Naive thymus-derived CD4-positive, alpha-beta T cell (primary cell): ENCODE data around the gene CLECL1. TPM values are rescaled to one million over a fixed set of nuclear protein-coding genes. Genes with fewer than 3 reads are reported as not detected.

Source experiments
- ATAC-seq: fragments of 150-1000 bp; cut with Tn5 transposase; 2 replicates; pipeline ENCODE4 v1.10.0; 2021; ENCODE audit warnings: mild to moderate bottlenecking, moderate library complexity
- CTCF ChIA-PET: fragments of 350-600 bp; sonication (Branson Sonifier 250); formaldehyde crosslinking; loops from one replicate; lab custom pipeline; 2021; ENCODE audit warnings: antibody characterized with exemption; lab: Charles Lee
- POLR2A ChIA-PET: fragments of 350-600 bp; sonication (Branson Sonifier 250); formaldehyde crosslinking; loops from one replicate; lab custom pipeline; 2021; ENCODE audit warnings: antibody characterized with exemption, inconsistent platforms; lab: Charles Lee
- DNase-seq, 9 donors: peaks; one replicate each; pipeline versions ENCODE4 v3.0.0 to v3.0.0-alpha.2; 2020 to 2022; ENCODE audit warnings: mixed read lengths in 1 of 9
- H3K27ac ChIP-seq: one replicate; pipeline ENCODE4 v1.7.0; 2013; ENCODE audit warnings: mild to moderate bottlenecking, low read depth, low read length, moderate library complexity
- H3K27me3 ChIP-seq, 2 donors: one replicate each; pipeline ENCODE4 v1.7.0; 2013; ENCODE audit warnings: low read length in 2 of 2, mild to moderate bottlenecking in 2 of 2, moderate library complexity in 2 of 2; ENCODE audit not compliant: control insufficient read depth in 2 of 2, insufficient read depth in 2 of 2
- H3K36me3 ChIP-seq, 3 experiments: 1 replicate in 2 of 3; 2 replicates in 1 of 3; pipeline ENCODE4 v1.7.0; 2013; ENCODE audit warnings: low read length in 3 of 3, mild to moderate bottlenecking in 3 of 3, moderate library complexity in 1 of 3; ENCODE audit not compliant: insufficient read depth in 3 of 3, control insufficient read depth in 2 of 3
- H3K4me1 ChIP-seq, 2 donors: one replicate each; pipeline ENCODE4 v1.7.0; 2013; ENCODE audit warnings: low read length in 2 of 2, mild to moderate bottlenecking in 2 of 2, moderate library complexity in 1 of 2; ENCODE audit not compliant: control insufficient read depth in 2 of 2, insufficient read depth in 2 of 2
- H3K4me3 ChIP-seq: 2 replicates; pipeline ENCODE4 v1.7.0; 2013; ENCODE audit warnings: mild to moderate bottlenecking, low read length
- H3K9me3 ChIP-seq, 3 experiments: 1 replicate in 2 of 3; 2 replicates in 1 of 3; pipeline ENCODE4 v1.7.0; 2013; ENCODE audit warnings: low read length in 3 of 3; ENCODE audit not compliant: control insufficient read depth in 2 of 3
- H3K27ac Mint-ChIP-seq, 9 donors: one replicate each; pipeline ENCODE4 v1.8.0; 2020 to 2022; ENCODE audit warnings: mixed read lengths in 9 of 9, mild to moderate bottlenecking in 8 of 9, moderate library complexity in 5 of 9, inconsistent platforms in 2 of 9
- H3K27me3 Mint-ChIP-seq, 5 donors: one replicate each; pipeline ENCODE4 v1.8.0; 2021 to 2022; ENCODE audit warnings: mixed read lengths in 5 of 5, mild to moderate bottlenecking in 1 of 5
- H3K36me3 Mint-ChIP-seq, 5 donors: one replicate each; pipeline ENCODE4 v1.8.0; 2020 to 2022; ENCODE audit warnings: mixed read lengths in 5 of 5, mild to moderate bottlenecking in 3 of 5, inconsistent platforms in 1 of 5
- H3K4me1 Mint-ChIP-seq, 7 donors: one replicate each; pipeline ENCODE4 v1.8.0; 2020 to 2022; ENCODE audit warnings: mixed read lengths in 7 of 7, mild to moderate bottlenecking in 3 of 7, inconsistent platforms in 1 of 7
- H3K4me3 Mint-ChIP-seq, 10 donors: one replicate each; pipeline ENCODE4 v1.8.0; 2020 to 2022; ENCODE audit warnings: mild to moderate bottlenecking in 10 of 10, mixed read lengths in 10 of 10, moderate library complexity in 6 of 10, inconsistent platforms in 2 of 10
- H3K9me3 Mint-ChIP-seq, 11 donors: one replicate each; pipeline ENCODE4 v1.8.0; 2020 to 2022; ENCODE audit warnings: mixed read lengths in 11 of 11, mild to moderate bottlenecking in 4 of 11, inconsistent platforms in 1 of 11, moderate library complexity in 1 of 11
- intact Hi-C, 2 donors: fragments of 100-400 bp; cut with micrococcal nuclease; formaldehyde crosslinking; loops; one replicate each; pipeline ENCODE4 v1.15.1; 2023
- polyA plus RNA-seq, 2 donors: library from polyadenylated mRNA; unstranded; fragments of 300-500 nt; fragmentation: Illumina TruSeq; gene quantifications; one replicate each; pipeline ENCODE4 v1.2.3, GENCODE V29; 2021
- total RNA-seq, 6 experiments: library from RNA in 5 of 6; stranded (reverse) in 5 of 6; gene quantifications; 1 replicate in 5 of 6; 2 replicates in 1 of 6; pipeline ENCODE4 v1.2.3 and lab custom pipeline; 2021 to 2026

CLECL1 gene
- total and polyA plus RNA-seq, 7 experiments from 2014 or later = 0.38 to 6.1 (median 0.43) TPM; not detected in 2

DNA sequence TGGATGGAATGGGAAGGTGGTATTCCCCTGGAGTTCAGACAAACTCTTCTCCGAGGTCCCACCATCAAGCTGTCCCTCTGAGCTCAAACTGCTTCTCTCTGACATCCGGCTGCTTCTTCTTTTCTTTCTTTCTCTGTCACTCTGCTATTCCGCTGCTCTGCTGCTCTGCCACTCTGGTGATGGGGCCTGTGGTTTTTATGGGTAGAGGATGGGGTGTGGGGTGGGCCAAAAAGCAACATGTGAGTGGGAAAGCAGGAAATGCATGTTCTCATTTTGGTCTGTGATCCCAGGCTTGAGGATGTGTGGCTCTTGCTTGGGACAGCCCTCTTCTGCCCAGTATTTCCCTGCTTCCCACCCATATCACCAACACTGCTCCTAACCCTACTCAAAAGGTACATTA is 30.6 kb downstream of the CLECL1 start:
- ChIA-PET CTCF (interaction anchor here (0.6 to 2.9 kb wide), 6 partner anchors 15 to 96 kb away, joined by 3 to 15 read pairs (median 4); no protein-coding TSS in a partner anchor), POLR2A (interaction anchor here (0.7 to 6.6 kb wide), 18 partner anchors 9 to 166 kb away, joined by 3 to 104 read pairs (median 6); partner anchors contain the start of gene CLEC2D)
- Histone ChIP-seq H3K4me1 (peaks cover 36 to 42% of the 10 kb centered on the region in 2 donors), H3K27me3 (no peaks in the 10 kb centered on the region), H3K36me3 (no peaks in the 10 kb centered on the region), H3K4me3 (peak overlapping the region; percentile 27), H3K9me3 (peaks cover 0 to 22% (median 8%) of the 10 kb centered on the region in 3 experiments), H3K27ac (peak overlapping the region; percentile 61)
- peak in 8 of 9 donors; percentile 44 to 78 (median 70) for DNase-seq
- ATAC-seq = peak; percentile 79
- Mint-ChIP-seq H3K27ac (peak overlapping the region; percentile 83 to 97 (median 94)), H3K27me3 (no peaks in the 10 kb centered on the region), H3K4me3 (peak overlapping the region; percentile 65 to 85 (median 80)), H3K4me1 (peaks cover 45 to 89% (median 85%) of the 10 kb centered on the region in 7 donors), H3K36me3 (peaks cover 13 to 58% (median 29%) of the 10 kb centered on the region in 5 donors), H3K9me3 (peaks cover 3 to 64% (median 26%) of the 10 kb centered on the region in 11 donors)
- intact Hi-C loops = loop anchor here (1.0 to 10.0 kb wide), 5 partner anchors 9 to 237 kb away; no protein-coding TSS in a partner anchor

- ChIA-PET POLR2A (interaction anchor here (0.7 to 6.6 kb wide), 18 partner anchors 10 to 167 kb away, joined by 3 to 104 read pairs (median 6); partner anchors contain the start of gene CLEC2D), CTCF (interaction anchor here (0.6 to 2.9 kb wide), 7 partner anchors 16 to 96 kb away, joined by 3 to 15 read pairs (median 3); no protein-coding TSS in a partner anchor)
- no peaks in the 10 kb centered on the region for H3K27me3 ChIP-seq
- H3K27me3 Mint-ChIP-seq = no peaks in the 10 kb centered on the region
- H3K27ac ChIP-seq = peak overlapping the region; percentile 61
- peak overlapping the region; percentile 27 for H3K4me3 ChIP-seq
- peaks cover 40 to 84% (median 80%) of the 10 kb centered on the region in 7 donors for H3K4me1 Mint-ChIP-seq
- DNase-seq = peak in 5 of 9 donors; percentile 21 to 52 (median 35)
- ATAC-seq = peak; percentile 68
- peaks cover 0 to 23% (median 7%) of the 10 kb centered on the region in 3 experiments for H3K9me3 ChIP-seq
- H3K36me3 ChIP-seq = peaks cover 0 to 2% (median 0%) of the 10 kb centered on the region in 3 experiments
- peaks cover 3 to 70% (median 30%) of the 10 kb centered on the region in 11 donors for H3K9me3 Mint-ChIP-seq
- H3K27ac Mint-ChIP-seq = peak overlapping the region; percentile 83 to 97 (median 94)
- H3K4me1 ChIP-seq = peaks cover 31 to 37% of the 10 kb centered on the region in 2 donors
- H3K36me3 Mint-ChIP-seq = peaks cover 13 to 61% (median 36%) of the 10 kb centered on the region in 5 donors
- intact Hi-C loops = loop anchor here (1.0 to 10.0 kb wide), 5 partner anchors 8 to 237 kb away; no protein-coding TSS in a partner anchor
- H3K4me3 Mint-ChIP-seq = peak overlapping the region; percentile 65 to 85 (median 80)
These were observed 31.3 kb downstream of the CLECL1 start for GRCh38 chr12:9701380-9702154.

- Histone ChIP-seq H3K36me3 (peaks cover 0 to 9% (median 2%) of the 10 kb centered on the region in 3 experiments), H3K9me3 (peaks cover 0 to 28% (median 4%) of the 10 kb centered on the region in 3 experiments), H3K4me1 (peaks cover 22 to 29% of the 10 kb centered on the region in 2 donors), H3K4me3 (no peak overlapping the region), H3K27me3 (no peaks in the 10 kb centered on the region), H3K27ac (peak overlapping the region; percentile 32)
- CTCF ChIA-PET = interaction anchor here (0.9 to 1.2 kb wide), 3 partner anchors 41 to 86 kb away, joined by 3 to 4 read pairs (median 4); no protein-coding TSS in a partner anchor
- ATAC-seq (no peak), DNase-seq (no peak)
- H3K27ac Mint-ChIP-seq = peak overlapping the region; percentile 62 to 96 (median 91)
- H3K36me3 Mint-ChIP-seq = peaks cover 8 to 62% (median 41%) of the 10 kb centered on the region in 5 donors
- H3K4me1 Mint-ChIP-seq = peaks cover 31 to 82% (median 72%) of the 10 kb centered on the region in 7 donors
- H3K4me3 Mint-ChIP-seq = peak overlapping the region in 8 of 10 donors; percentile 8 to 82 (median 60)
- POLR2A ChIA-PET = interaction anchor here (0.6 to 6.6 kb wide), 15 partner anchors 8 to 349 kb away, joined by 3 to 104 read pairs (median 6); partner anchors contain the start of gene CLEC2D
- peaks cover 4 to 71% (median 39%) of the 10 kb centered on the region in 11 donors for H3K9me3 Mint-ChIP-seq
- H3K27me3 Mint-ChIP-seq = no peaks in the 10 kb centered on the region
- intact Hi-C loops = loop anchor here (10.0 kb wide), 2 partner anchors 186 to 236 kb away; no protein-coding TSS in a partner anchor
These were observed 32.3 kb downstream of the CLECL1 start for GRCh38 chr12:9700606-9700956.

DNA sequence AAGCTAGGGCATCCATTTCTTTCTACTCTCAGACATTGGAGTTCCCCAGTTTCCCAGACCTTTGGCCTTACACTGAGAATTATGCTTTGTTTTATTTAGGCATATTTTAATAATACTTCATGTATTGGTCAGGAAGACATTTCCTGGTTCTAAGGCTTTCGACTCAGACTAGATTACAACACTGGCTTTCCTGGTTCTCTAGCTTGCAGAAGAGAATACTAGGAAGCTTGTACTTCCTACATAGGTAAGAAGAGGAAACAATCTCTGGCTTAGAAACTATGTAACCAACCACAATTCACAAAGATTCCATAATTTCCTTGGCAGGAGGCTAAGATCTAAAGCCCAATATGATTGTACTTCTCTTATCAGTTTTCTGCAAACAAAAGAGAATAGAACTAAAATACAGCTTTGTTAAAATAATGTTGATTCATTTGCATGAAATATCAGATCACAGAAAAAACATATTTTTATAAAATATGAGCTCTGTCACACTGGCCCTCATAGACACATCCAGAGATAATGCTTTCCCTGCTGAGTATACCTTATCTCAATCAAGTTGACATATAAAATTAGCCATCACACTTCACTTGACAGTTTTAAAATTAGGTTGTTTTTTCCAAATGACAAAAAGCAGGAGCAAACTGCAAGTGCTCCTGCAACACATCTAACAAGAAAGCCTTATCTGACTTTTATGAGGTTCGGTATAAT is 32.8 kb downstream of the CLECL1 start:
- H3K9me3 ChIP-seq = peaks cover 0 to 32% (median 4%) of the 10 kb centered on the region in 3 experiments
- Mint-ChIP-seq H3K4me3 (peak overlapping the region in 5 of 10 donors; percentile 8 to 80 (median 67)), H3K4me1 (peaks cover 27 to 79% (median 69%) of the 10 kb centered on the region in 7 donors), H3K27me3 (no peaks in the 10 kb centered on the region), H3K36me3 (peaks cover 8 to 62% (median 46%) of the 10 kb centered on the region in 5 donors), H3K9me3 (peaks cover 4 to 71% (median 42%) of the 10 kb centered on the region in 11 donors), H3K27ac (peak overlapping the region in 8 of 9 donors; percentile 62 to 96 (median 92))
- H3K4me3 ChIP-seq = no peak overlapping the region
- peak overlapping the region; percentile 26 for H3K27ac ChIP-seq
- H3K4me1 ChIP-seq = peaks cover 19 to 26% of the 10 kb centered on the region in 2 donors
- ChIA-PET CTCF (interaction anchor here (0.9 to 1.4 kb wide), 7 partner anchors 12 to 85 kb away, joined by 3 to 4 read pairs (median 3); no protein-coding TSS in a partner anchor), POLR2A (interaction anchor here (0.6 to 6.6 kb wide), 21 partner anchors 9 to 348 kb away, joined by 3 to 104 read pairs (median 5); partner anchors contain the start of gene CLEC2D)
- ATAC-seq (no peak), DNase-seq (no peak)
- no peaks in the 10 kb centered on the region for H3K27me3 ChIP-seq
- peaks cover 3 to 14% (median 8%) of the 10 kb centered on the region in 3 experiments for H3K36me3 ChIP-seq
- intact Hi-C loops = loop anchor here (10.0 kb wide), 2 partner anchors 185 to 235 kb away; no protein-coding TSS in a partner anchor

DNA sequence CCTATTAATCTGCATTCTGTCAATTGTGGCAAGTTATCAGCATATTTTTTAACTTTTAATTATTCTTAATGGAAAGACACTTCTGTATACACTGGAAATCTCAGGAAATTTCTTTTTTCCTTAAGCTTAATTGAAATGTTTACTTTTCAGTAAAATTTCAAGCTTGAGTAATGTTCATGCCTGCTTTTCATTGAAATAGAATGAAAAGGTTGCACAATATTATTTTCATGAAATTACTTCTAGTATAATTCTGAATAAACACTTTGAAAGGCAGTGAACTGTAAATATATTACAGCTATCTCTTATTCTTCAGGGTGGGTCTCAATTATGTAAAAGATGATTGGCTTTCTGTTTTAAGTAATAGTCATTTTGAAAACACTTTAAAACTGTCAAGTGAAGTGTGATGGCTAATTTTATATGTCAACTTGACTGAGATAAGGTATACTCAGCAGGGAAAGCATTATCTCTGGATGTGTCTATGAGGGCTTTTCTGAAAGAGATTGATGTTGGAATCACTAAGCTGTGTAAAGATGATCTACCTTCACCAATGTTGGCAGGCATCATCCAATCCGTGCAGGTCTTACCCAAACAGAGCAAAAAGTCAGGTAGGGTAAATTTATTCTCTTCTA is 33.5 kb downstream of the CLECL1 start:
- Mint-ChIP-seq H3K9me3 (peaks cover 4 to 77% (median 42%) of the 10 kb centered on the region in 11 donors), H3K4me3 (peak overlapping the region in 3 of 10 donors; percentile 11 to 80 (median 28)), H3K27me3 (no peaks in the 10 kb centered on the region), H3K4me1 (peaks cover 23 to 79% (median 66%) of the 10 kb centered on the region in 7 donors), H3K27ac (peak overlapping the region; percentile 18 to 94 (median 81)), H3K36me3 (peaks cover 13 to 63% (median 53%) of the 10 kb centered on the region in 5 donors)
- ATAC-seq (no peak), DNase-seq (no peak)
- ChIA-PET CTCF (interaction anchor here (1.0 to 1.4 kb wide), 6 partner anchors 11 to 84 kb away, joined by 3 to 4 read pairs (median 3); no protein-coding TSS in a partner anchor), POLR2A (interaction anchor here (0.7 to 6.6 kb wide), 18 partner anchors 9 to 287 kb away, joined by 3 to 104 read pairs (median 5); partner anchors contain the start of gene CLEC2D)
- H3K27ac ChIP-seq = no peak overlapping the region
- H3K9me3 ChIP-seq = peaks cover 0 to 34% (median 4%) of the 10 kb centered on the region in 3 experiments
- intact Hi-C loops = no loop called here
- H3K4me3 ChIP-seq = no peak overlapping the region
- no peaks in the 10 kb centered on the region for H3K27me3 ChIP-seq
- H3K36me3 ChIP-seq = peaks cover 10 to 21% (median 14%) of the 10 kb centered on the region in 3 experiments
- H3K4me1 ChIP-seq = peaks cover 19 to 26% of the 10 kb centered on the region in 2 donors
